Measurements from ENCODE around the gene ZIC5. TPM values are rescaled to one million over a fixed set of nuclear protein-coding genes. Genes with fewer than 3 reads are reported as not detected.
A peak's percentile ranks its signal among the peaks of the same experiment; 100 is the strongest.

Gene ZIC5
- total and polyA plus RNA-seq, 2 of the 4 experiments (the other 2 are of a cell fraction): not detected

- Histone ChIP-seq H2AK5ac (ENCODE audit: low read depth, low read length) (no peak overlapping the region), H2BK20ac (ENCODE audit: low read depth, low read length) (no peak overlapping the region), H2BK15ac (ENCODE audit: low read depth, low read length) (no peak overlapping the region), H4K5ac (ENCODE audit: low read depth, low read length) (no peak overlapping the region), H3K4ac (ENCODE audit: low read depth, low read length) (no peak overlapping the region), H3K27me3 (ENCODE audit: control insufficient read depth, insufficient read depth, low read length) (peaks cover 94% of the 10 kb centered on the region), H3K36me3 (ENCODE audit: control insufficient read depth, insufficient read depth, low read length) (no peaks in the 10 kb centered on the region), H3K4me3 (ENCODE audit: insufficient read depth, low read depth, low read length) (no peak overlapping the region), H3K9ac (ENCODE audit: low read depth, low read length) (no peak overlapping the region), H3K27ac (ENCODE audit: insufficient read depth, low read length) (no peak overlapping the region), H3K18ac (ENCODE audit: low read depth, low read length) (no peak overlapping the region), H3K4me2 (ENCODE audit: low read depth, low read length) (no peak overlapping the region), H3K79me1 (ENCODE audit: low read depth in 1 of 2, low read length in 2 of 2) (no peaks in the 10 kb centered on the region), H2AK9ac (replicated peaks; ENCODE audit: low read depth, low read length, poor library complexity) (no peak overlapping the region), H2BK5ac (ENCODE audit: low read depth, low read length, poor library complexity, severe bottlenecking) (no peak overlapping the region), H3K23ac (ENCODE audit: low read depth, low read length) (no peak overlapping the region), H3K56ac (ENCODE audit: extremely low read depth, insufficient read depth, low read length) (no peak overlapping the region), H4K8ac (ENCODE audit: low read depth in 2 of 2, low read length in 2 of 2) (no peak overlapping the region), H3K14ac (replicated peaks; ENCODE audit: low read depth, low read length) (no peak overlapping the region), H2BK120ac (ENCODE audit: low read depth, low read length) (no peak overlapping the region), H4K20me1 (ENCODE audit: insufficient read depth, low read length) (no peaks in the 10 kb centered on the region; the same call in 1 of the 2 replicates), H2AFZ (replicated peaks; ENCODE audit: low read length, poor library complexity) (peak overlapping the region; percentile 34), H3K4me1 (ENCODE audit: control insufficient read depth, insufficient read depth, low read length) (peaks cover 2% of the 10 kb centered on the region; the same call in 1 of the 2 replicates), H4K91ac (ENCODE audit: insufficient read depth, low read depth, low read length) (no peak overlapping the region), H3K9me1 (ENCODE audit: insufficient read depth, low read length) (no peaks in the 10 kb centered on the region), H3K9me3 (ENCODE audit: control insufficient read depth, insufficient read depth, low read length) (peaks cover 24% of the 10 kb centered on the region)
- POLR2A ChIA-PET (ENCODE audit: unreplicated experiment): no interaction called here
- intact Hi-C loops (cut with micrococcal nuclease): loop anchor here (10.0 kb wide), 1 partner anchor 544 kb away; no protein-coding TSS in a partner anchor
- BruUV-seq (replicated peaks): no TSS peak
- DNase-seq: no peak
- CTCF ChIA-PET: no interaction called here
- TF ChIP-seq MXI1 (IDR thresholded peaks at IDR 0.05; ENCODE audit: borderline replicate concordance, low read depth, low read length): no peak
- no peak for TF ChIP-seq CHD1 (IDR thresholded peaks at IDR 0.05; ENCODE audit: low read depth, low read length)
- no peak for TF ChIP-seq USF2 (IDR thresholded peaks at IDR 0.05; ENCODE audit: low read depth, low read length)
- no peak for TF ChIP-seq MAZ (IDR thresholded peaks at IDR 0.05; ENCODE audit: borderline replicate concordance, low read depth, low read length)
- TF ChIP-seq RFX5 (IDR thresholded peaks at IDR 0.05; ENCODE audit: low read depth, low read length): no peak
- 1% methylated on average over 54 of the region's 118 CpGs; no CpG with 5 or more reads in 1 of the 2 experiments for WGBS, 2 experiments (ENCODE audit: extremely low coverage in 2 of 2, insufficient read length in 1 of 2)
- in situ Hi-C loops (cut with MboI; ENCODE audit: low sequenced_read_pairs): no loop called here
- dilution Hi-C loops (cut with HindIII; ENCODE audit: low sequenced_read_pairs, unreplicated experiment): no loop called here
- peak; percentile 28 for ATAC-seq (ENCODE audit: low read depth)
These were observed 654 bp downstream of the ZIC5 start for GRCh38 chr13:99970651-99971575.
